ENCODE results near the gene TEX55. TPM values are rescaled to one million over a fixed set of nuclear protein-coding genes. Genes with fewer than 3 reads are reported as not detected.

The TEX55 gene
- polyA plus RNA-seq (not detected in 2 replicates), polyA minus RNA-seq (not detected in 2 replicates)

- Histone ChIP-seq H3K36me3 (ENCODE audit: insufficient read depth, low read length) (no peaks in the 10 kb centered on the region), H3K79me2 (replicated peaks; ENCODE audit: insufficient read depth, low read length) (no peaks in the 10 kb centered on the region), H3K27ac (ENCODE audit: low read length) (no peak within 1 kb of the TSS), H3K4me3 (ENCODE audit: low read length) (no peak within 1 kb of the TSS), H3K9ac (ENCODE audit: low read length) (no peak within 1 kb of the TSS), H3K27me3 (ENCODE audit: insufficient read depth, low read depth, low read length) (no peaks in the 10 kb centered on the region), H3F3A (ENCODE audit: insufficient read depth, low read length, poor library complexity, severe bottlenecking) (no peaks in the 10 kb centered on the region), H3K4me2 (ENCODE audit: low read length) (no peak within 1 kb of the TSS), H4K20me1 (ENCODE audit: insufficient read depth) (no peaks in the 10 kb centered on the region), H3K9me3 (ENCODE audit: low read length) (no peaks in the 10 kb centered on the region), H3K9me2 (ENCODE audit: insufficient read depth, low read length) (no peaks in the 10 kb centered on the region), H2AFZ (ENCODE audit: low read depth, low read length) (no peak within 1 kb of the TSS)
- peak; percentile 35 for TF ChIP-seq SMC3 (conservative IDR thresholded peaks at IDR 0.05; ENCODE audit: poor library complexity)
- TF ChIP-seq EP300 (conservative IDR thresholded peaks at IDR 0.05; ENCODE audit: poor library complexity, severe bottlenecking), result no peak
- peak; percentile 40 for TF ChIP-seq CTCF (IDR thresholded peaks at IDR 0.05; ENCODE audit: poor library complexity, severe bottlenecking)
Measured at GRCh38 chr3:119145500-119146167, at the start of gene TEX55. Gene TEX55 (plus strand): TSS chr3:119146165. CDS start chr3:119146190, 25 bp downstream.

- Histone ChIP-seq H3K4me3 (ENCODE audit: low read length) (no peak overlapping the region), H3K36me3 (ENCODE audit: insufficient read depth, low read length) (no peaks in the 10 kb centered on the region), H3K27ac (ENCODE audit: low read length) (no peak overlapping the region), H2AFZ (ENCODE audit: low read depth, low read length) (no peak overlapping the region), H3K9ac (ENCODE audit: low read length) (no peak overlapping the region), H4K20me1 (ENCODE audit: insufficient read depth) (no peaks in the 10 kb centered on the region), H3K9me2 (ENCODE audit: insufficient read depth, low read length) (no peaks in the 10 kb centered on the region), H3K9me3 (ENCODE audit: low read length) (no peaks in the 10 kb centered on the region), H3K79me2 (replicated peaks; ENCODE audit: insufficient read depth, low read length) (no peaks in the 10 kb centered on the region), H3F3A (ENCODE audit: insufficient read depth, low read length, poor library complexity, severe bottlenecking) (no peaks in the 10 kb centered on the region), H3K27me3 (ENCODE audit: insufficient read depth, low read depth, low read length) (no peaks in the 10 kb centered on the region), H3K4me2 (ENCODE audit: low read length) (no peak overlapping the region)
- TF ChIP-seq EP300 (conservative IDR thresholded peaks at IDR 0.05; ENCODE audit: poor library complexity, severe bottlenecking), result no peak
- no peak for TF ChIP-seq POLR2AphosphoS5 (IDR thresholded peaks at IDR 0.05)
- TF ChIP-seq EZH2 (IDR thresholded peaks at IDR 0.05; ENCODE audit: borderline replicate concordance, insufficient read depth, low read length, poor library complexity, severe bottlenecking), result no peak
- TF ChIP-seq SMC3 (conservative IDR thresholded peaks at IDR 0.05; ENCODE audit: poor library complexity), result no peak
- no peak for TF ChIP-seq REST (IDR thresholded peaks at IDR 0.05; ENCODE audit: borderline replicate concordance)
- TF ChIP-seq TAF1 (IDR thresholded peaks at IDR 0.05; ENCODE audit: low read depth), result no peak
- TF ChIP-seq MXI1 (conservative IDR thresholded peaks at IDR 0.05; ENCODE audit: poor library complexity, severe bottlenecking), result no peak
- no peak for TF ChIP-seq CTCF (IDR thresholded peaks at IDR 0.05; ENCODE audit: poor library complexity, severe bottlenecking)
- TF ChIP-seq RAD21 (conservative IDR thresholded peaks at IDR 0.05), result no peak
Measured at GRCh38 chr3:119098003-119098402, 48.0 kb upstream of the TEX55 start.

Data from neural cell (in vitro differentiated cells).